Activated CD4-positive, CD25-positive, alpha-beta regulatory T cell (primary cell): ENCODE data around the gene ZNF443.
"Not testable (repeated sequence)": the region's sequence is repeated elsewhere in the genome, so short reads cannot be mapped to it uniquely, and the experiment has no call there.

ENCODE experiments used
- DNase-seq, 4 experiments: peaks; one replicate each; lab custom pipeline; 2025; lab: John Stamatoyannopoulos, UW

ZNF443 gene

GRCh38 chr19:12417273-12417672 is 23.5 kb downstream of the ZNF443 start:
- DNase-seq = not testable (repeated sequence)

DNA sequence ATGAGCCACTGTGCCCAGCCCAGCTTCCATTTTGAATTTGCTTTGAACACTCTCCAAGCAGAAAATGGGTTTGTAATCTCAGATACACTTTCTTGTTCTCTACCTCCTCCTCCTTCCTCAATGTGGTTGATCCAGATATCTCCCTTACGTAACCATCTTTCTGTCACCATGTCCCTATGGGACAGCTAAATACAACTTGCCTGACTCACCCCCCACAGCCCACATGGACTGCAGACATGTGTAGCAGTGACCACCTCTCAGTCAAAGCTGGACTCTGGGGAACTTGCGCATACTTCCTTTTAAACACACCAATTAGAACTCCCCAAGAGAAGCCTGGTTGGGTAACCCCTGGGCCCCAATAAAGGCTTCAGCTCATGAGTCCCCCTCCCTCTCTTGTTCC is 28.9 kb downstream of the ZNF443 start:
- DNase-seq = no peak

DNA sequence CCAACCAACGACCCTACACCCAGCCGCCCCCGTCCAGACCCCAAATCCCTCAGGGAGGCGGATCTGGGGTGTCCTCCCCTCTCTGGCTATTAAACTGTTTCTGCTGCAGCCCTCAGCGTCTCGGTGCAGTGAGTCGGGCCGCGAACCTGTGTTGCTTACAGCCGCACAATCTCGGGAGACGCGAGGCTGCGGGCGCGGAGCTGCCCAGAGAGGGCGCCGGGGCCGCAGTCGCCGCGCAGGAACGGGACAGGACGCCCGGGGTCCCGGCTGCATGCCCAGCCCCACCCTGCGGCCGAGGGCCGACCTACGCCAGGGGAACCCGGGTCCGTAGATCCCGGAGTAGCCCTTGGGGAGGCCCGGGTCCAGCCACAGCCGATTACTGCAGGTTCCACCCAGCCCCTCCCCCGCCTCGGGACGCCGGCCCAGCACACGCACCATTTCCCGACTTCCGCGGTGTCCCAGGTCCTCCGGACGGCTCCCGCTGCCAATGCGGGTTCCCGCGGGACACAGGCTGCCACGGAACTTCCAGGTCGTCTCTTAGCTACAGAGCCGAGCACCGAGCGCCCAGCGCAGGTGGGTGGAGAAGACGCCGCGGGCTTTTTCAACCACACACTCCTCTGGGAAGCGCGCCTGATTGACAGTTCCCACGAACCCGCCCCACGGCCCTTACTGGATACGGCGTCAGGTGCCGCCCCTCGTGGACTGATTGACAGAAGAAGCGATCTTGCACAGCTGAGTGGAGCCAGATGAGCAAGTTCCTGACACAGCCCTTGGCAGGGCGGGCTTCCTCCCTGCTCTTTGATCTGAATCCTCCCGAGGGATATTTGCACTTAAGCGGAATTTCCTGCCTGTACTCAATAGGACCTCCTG is 40.0 kb downstream of the ZNF443 start, which contains the start of gene ZNF799:
Gene ZNF799, minus strand, starts transcription at position 639 of the 870 bp plus-strand sequence. Its CDS starts 201 bp downstream, at position 438.
- DNase-seq = peak; percentile 59 to 67 (median 60)

DNA sequence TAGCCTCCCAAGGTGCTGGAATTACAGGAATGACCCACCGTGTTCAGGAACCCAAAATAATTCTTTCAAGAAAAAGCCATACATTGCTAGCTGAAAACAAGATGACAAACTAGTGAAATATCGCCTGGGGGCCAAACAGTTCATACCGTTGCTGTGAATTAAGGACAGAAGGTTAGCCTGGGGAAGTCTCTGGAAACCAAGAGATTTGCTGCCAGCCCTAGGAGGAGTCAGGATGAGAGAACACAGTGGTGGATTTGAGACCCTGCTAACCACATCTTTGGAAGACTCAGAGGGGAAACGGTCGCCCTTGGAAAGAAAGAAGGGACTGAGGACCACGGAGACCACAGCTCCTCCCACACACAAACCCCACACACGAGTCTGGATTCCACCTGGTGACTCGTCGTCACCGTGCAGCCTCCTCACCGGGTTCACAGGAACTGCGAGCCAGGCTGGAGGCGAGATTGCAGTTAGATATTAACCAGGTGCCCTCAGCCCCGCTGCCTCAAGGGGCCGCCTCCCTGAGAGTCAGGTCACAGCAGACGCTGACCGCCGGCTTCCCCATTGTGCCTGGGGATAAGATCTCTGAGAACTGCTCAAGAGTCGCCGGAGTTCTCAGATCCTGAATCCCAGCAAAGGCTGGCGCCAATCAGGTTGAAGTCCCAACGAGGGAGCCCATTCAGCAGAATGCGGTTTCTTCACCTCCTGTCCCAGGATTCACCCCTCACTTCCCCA is 40.8 kb downstream of the ZNF443 start:
- DNase-seq = not testable (repeated sequence)

- DNase-seq = not testable (repeated sequence)
Measured at GRCh38 chr19:12391148-12391547, 49.7 kb downstream of the ZNF443 start.

- not testable (repeated sequence) for DNase-seq
Measured at GRCh38 chr19:12386365-12386764, 54.5 kb downstream of the ZNF443 start.

GRCh38 chr19:12380444-12380737 is 60.4 kb downstream of the ZNF443 start:
- no peak for DNase-seq

GRCh38 chr19:12379732-12380443 is 60.9 kb downstream of the ZNF443 start:
- DNase-seq = no peak
